Measurements from ENCODE around the gene OPCML.

DNA sequence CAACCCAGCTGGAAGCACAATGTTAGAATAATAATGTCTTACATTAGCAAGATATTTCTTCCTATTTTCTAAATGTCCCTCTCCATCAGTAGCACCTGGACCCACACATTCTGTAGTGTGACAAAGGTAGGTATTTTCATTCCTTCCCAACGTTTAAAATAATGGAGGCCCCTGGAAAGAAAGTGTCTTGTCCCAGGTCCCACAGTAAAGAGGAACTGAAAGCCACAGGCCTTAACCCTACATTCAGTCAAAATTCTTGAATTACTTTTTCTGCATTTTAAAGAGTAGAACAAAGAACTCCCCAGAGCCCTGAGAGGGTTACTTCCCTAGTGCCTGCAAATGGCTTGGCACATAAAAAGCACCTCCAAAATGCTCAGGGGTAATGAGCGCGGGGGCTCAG lies 26.3 kb downstream of the OPCML start:
- TF ChIP-seq POLR2A (IDR thresholded peaks at IDR 0.05; ENCODE audit: low read depth) (no peak), POLR2AphosphoS5 (IDR thresholded peaks at IDR 0.05) (no peak), EP300 (IDR thresholded peaks at IDR 0.05) (no peak)
- TF ChIP-seq, protein P1, sequence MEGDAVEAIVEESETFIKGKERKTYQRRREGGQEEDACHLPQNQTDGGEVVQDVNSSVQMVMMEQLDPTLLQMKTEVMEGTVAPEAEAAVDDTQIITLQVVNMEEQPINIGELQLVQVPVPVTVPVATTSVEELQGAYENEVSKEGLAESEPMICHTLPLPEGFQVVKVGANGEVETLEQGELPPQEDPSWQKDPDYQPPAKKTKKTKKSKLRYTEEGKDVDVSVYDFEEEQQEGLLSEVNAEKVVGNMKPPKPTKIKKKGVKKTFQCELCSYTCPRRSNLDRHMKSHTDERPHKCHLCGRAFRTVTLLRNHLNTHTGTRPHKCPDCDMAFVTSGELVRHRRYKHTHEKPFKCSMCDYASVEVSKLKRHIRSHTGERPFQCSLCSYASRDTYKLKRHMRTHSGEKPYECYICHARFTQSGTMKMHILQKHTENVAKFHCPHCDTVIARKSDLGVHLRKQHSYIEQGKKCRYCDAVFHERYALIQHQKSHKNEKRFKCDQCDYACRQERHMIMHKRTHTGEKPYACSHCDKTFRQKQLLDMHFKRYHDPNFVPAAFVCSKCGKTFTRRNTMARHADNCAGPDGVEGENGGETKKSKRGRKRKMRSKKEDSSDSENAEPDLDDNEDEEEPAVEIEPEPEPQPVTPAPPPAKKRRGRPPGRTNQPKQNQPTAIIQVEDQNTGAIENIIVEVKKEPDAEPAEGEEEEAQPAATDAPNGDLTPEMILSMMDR (IDR thresholded peaks at IDR 0.05), result no peak

All from esophagus muscularis mucosa (tissue), 4 donors.